ENCODE results near the gene PGAM5.
A peak's percentile ranks its signal among the peaks of the same experiment; 100 is the strongest.

PGAM5 gene

GRCh38 chr12:132766380-132767085 is 55.9 kb downstream of the PGAM5 start:
- peak overlapping the region; percentile 65 for H3K27ac ChIP-seq
- TF ChIP-seq, protein P1, sequence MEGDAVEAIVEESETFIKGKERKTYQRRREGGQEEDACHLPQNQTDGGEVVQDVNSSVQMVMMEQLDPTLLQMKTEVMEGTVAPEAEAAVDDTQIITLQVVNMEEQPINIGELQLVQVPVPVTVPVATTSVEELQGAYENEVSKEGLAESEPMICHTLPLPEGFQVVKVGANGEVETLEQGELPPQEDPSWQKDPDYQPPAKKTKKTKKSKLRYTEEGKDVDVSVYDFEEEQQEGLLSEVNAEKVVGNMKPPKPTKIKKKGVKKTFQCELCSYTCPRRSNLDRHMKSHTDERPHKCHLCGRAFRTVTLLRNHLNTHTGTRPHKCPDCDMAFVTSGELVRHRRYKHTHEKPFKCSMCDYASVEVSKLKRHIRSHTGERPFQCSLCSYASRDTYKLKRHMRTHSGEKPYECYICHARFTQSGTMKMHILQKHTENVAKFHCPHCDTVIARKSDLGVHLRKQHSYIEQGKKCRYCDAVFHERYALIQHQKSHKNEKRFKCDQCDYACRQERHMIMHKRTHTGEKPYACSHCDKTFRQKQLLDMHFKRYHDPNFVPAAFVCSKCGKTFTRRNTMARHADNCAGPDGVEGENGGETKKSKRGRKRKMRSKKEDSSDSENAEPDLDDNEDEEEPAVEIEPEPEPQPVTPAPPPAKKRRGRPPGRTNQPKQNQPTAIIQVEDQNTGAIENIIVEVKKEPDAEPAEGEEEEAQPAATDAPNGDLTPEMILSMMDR (IDR thresholded peaks at IDR 0.05), result no peak
- H3K27me3 ChIP-seq, result no peaks in the 10 kb centered on the region
- H3K4me1 ChIP-seq (ENCODE audit: control insufficient read depth in 1 of 2, insufficient read depth in 1 of 2, low read depth in 1 of 2, low read length in 1 of 2), result peaks cover 75 to 86% of the 10 kb centered on the region in 2 experiments
- peak overlapping the region; percentile 8 to 25 for H3K4me3 ChIP-seq (ENCODE audit: low read depth in 1 of 2, low read length in 1 of 2)
- H3K36me3 ChIP-seq, result no peaks in the 10 kb centered on the region
- H3K9me3 ChIP-seq, result no peaks in the 10 kb centered on the region

DNA sequence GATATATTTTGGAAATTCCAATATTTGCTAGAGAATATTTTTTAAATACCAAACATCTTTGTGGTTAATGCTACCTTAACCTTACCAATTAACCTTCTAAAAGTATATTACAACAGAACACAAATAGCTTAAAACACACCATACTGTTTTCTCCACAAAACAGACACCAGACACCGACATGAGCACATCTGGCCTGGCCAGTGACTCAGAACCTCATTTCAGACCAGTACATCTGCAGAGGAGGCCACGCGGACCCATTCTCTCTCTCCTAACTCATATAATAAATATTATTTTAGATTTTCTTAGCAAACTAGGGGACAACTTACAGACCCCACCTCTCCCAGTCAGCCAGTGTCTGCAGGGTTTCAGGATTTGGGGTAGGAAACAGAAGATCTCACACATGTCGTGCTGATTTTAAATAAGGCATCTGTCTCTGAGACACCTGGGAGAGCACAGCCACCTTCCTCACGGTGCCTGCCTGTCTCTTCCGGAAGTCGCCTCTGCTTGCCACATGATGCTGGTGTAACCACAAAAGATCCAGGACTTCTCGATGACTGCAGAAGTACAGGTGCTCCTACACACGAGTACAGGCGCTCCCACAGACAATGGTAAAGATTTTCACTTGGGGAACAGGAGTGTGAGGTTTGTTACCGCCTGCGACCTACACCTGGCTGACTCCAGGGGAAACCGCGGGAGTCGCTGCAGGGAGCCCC is 60.6 kb downstream of the PGAM5 start:
- TF ChIP-seq, protein P1 (IDR thresholded peaks at IDR 0.05), result no peak

More for the DNA sequence above, 60.6 kb downstream of the PGAM5 start:
- H3K27me3 ChIP-seq, result no peaks in the 10 kb centered on the region
- peaks cover 26% of the 10 kb centered on the region for H3K36me3 ChIP-seq
- peaks cover 62 to 64% of the 10 kb centered on the region in 2 experiments for H3K4me1 ChIP-seq (ENCODE audit: control insufficient read depth in 1 of 2, insufficient read depth in 1 of 2, low read depth in 1 of 2, low read length in 1 of 2)
- peak overlapping the region; percentile 63 to 65 for H3K4me3 ChIP-seq (ENCODE audit: low read depth in 1 of 2, low read length in 1 of 2)
- H3K9me3 ChIP-seq, result no peaks in the 10 kb centered on the region
- H3K27ac ChIP-seq, result peak overlapping the region; percentile 98
